ENCODE data around the gene ASPSCR1.

ASPSCR1 gene

DNA sequence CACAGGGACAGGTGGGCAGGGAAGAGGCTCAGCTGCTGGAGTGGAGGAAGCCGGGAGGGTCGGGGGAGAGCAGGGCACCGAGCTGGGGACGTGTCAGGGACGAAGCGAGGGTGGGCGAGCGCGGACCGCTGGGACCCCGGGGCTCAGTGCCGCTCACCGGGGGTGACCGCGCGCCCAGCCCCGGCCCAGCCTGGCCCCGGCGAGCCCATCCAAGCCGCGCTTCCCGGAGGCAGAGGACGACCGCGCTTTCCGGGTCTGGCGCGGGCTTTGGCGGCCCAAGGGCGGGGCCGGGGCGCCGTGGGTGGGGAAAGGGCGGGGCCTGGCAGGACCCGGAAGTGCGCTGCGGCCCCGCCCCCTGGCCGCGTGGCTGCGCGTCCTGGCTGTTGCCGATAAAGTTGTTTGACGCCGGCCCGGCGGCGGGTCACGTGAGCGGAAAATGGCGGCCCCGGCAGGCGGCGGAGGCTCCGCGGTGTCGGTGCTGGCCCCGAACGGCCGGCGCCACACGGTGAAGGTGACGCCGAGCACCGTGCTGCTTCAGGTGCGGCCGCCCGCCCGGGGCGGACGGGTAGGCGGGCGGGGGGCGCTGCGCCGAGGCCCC lies at the start of gene ASPSCR1:
Gene ASPSCR1 (plus strand): TSS at position 419 of the 598 bp plus-strand sequence. CDS start 18 bp downstream, at position 437.
- DNase-seq = peak; percentile 83 to 97

- DNase-seq = peak; percentile 97 to 99
These were observed 49.5 kb upstream of the ASPSCR1 start, which contains the start of gene MAFG for GRCh38 chr17:81927653-81928543. MAFG (minus strand) TSS chr17:81927735; CDS start chr17:81923185, 4,550 bp downstream.

DNA sequence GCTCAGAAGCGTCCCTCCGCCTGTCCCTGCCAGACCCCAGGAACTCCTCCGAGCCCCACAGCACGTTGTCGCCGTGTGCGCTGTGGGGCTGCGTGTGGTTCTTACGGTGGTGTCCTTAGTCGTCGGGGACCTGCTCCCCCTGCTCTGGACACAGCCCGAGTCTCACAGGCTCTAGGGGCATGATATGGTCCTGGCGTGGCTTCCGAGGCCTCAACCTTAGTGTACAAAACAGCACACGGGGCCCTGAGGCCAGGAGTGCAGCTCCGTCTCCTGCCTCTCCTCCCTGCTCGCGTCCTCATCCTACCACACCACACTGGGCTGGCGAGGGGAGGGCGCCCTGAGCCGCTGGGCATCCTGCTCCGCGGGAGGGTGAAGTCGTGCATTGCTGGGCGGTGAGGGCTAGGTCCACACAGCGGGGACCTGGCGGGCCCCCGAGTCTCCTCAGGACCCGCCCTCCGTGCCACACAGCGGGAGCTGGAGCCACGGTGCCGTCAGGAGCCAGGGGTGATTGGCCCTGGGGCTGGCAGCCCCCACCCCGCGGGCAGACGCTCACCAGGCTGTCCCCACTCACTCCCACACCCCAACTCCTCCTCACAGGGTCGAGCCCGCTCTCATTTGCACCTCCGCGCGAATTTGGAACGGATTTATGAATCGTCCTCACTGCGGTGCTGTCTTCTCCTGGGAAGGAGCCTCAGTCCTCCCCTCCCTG lies 48.7 kb upstream of the ASPSCR1 start:
- DNase-seq = no peak

DNA sequence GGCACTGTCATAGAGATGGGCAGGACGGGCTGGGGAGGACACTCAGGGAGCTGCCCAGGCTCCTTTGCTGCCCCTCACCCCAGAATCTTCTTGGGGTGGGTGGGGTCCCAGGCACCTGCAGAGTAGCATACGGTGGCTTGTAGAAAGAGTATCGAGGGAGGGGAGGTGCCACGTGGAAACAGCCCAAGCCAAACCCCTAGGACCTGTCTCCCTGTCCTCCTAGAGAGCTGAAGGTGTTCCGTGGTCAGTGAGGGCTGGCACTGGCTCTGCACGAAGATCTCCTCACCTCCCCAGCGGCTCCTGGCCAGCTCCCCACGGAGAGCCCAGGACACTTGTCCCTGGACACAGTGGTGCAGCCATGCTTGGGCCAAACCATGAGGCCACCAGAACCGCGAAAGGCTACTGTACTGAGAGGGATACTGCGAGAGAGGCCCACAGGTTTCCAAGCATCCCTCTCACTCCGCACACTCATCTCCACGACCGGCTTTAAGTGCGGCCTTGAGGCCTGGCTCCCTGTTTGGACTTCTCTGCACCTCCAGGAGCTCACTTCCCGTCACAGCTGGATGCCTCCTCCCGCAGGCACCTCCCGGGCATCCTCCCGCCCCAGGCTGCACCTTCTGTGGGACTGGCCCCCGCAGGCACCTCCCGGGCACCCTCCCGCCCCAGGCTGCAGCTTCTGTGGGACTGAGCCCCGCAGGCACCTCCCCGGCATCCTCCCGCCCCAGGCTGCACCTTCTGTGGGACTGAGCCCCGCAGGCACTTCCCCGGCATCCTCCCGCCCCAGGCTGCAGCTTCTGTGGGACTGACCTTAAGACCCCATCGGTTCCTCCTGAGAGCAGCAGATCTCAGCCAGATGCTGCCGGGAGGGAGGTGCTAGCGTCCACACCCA lies 47.9 kb upstream of the ASPSCR1 start:
- DNase-seq = no peak

DNA sequence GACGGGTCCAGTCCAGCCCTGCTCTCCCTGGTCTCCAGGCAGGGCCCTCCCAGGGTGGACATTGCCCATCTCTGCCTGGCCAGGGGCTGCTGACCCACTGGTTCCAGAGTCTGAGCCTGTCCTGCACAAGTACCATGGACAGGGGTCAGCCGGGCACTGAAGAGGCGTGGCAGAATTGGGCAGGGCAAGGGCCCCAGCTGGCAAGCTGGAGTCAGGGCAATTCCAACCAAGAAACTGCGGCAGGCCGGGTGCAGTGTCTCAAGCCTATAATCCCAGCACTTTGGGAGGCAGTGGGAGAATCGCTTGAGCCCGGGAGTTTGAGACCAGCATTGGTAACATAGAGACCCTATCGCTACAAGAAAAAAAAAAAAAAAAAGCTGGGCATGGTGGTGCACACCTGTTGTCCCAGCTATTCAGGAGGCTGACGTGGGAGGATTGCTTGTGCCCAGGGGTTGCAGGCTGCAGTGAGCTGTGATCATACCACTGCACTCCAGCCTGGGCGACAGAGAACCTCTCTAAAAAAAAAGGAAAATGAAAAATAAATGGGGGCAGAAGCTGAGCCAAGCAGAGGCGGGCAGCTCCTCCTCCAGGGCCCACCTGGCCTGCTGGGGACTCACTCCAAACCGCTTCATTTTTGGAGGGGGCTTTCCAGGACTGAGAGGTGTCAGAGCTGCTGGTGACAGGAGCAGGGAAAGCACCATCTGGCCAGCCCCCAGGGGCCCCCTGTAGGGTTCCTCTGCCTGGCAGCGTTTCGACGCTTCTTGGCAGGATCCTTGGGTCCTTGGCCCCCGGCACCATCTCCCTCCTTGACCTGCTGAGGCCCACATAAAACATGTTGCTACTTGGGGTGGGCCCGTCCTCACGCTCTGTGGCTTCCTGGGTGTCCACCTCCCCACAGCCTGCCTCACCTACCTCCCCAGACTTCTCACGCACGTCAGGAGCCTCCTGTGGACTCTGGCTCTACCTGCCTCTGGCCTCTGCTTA lies 47.0 kb upstream of the ASPSCR1 start:
- peak in 1 of 2 experiments; percentile 80 for DNase-seq

GRCh38 chr17:81931189-81931556 lies 46.3 kb upstream of the ASPSCR1 start:
- DNase-seq = no peak

DNA sequence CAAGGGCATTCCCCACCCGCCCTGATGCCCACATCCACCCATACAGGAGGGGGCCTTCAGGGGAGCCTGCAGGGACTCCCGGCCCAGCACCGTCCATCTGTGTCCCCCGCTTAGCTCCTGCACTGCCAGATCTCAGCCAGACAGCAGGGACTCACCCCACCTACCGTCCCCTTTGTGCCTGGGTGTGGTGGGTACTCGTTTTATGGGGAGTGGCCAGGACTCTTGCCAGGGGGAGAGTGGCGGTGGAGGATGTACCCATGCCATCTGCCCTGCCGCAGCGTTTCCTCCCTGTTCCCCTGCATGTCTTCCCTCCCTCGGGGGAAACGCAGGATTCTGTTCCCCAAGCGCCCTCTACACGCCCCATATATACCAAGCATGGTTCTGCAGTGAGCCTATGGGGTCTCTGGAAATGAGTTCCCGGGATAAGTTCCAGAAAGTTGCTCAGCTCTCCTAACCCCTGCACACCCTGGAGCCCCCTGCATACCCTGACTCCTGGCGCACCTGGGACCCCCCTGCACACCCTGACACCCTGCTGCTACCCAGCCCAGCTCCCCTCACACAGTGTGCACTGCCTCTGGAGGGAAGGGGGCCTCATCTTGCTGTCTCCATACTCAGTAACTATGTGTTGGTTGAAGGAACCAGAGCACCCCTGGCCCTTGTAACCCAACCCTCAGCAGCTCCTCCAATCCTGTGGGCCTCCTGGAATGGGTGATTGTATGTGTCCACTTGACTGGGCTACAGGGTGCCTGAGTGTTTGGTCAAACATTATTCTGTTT lies 45.7 kb upstream of the ASPSCR1 start:
- peak in 1 of 2 experiments; percentile 63 for DNase-seq

DNA sequence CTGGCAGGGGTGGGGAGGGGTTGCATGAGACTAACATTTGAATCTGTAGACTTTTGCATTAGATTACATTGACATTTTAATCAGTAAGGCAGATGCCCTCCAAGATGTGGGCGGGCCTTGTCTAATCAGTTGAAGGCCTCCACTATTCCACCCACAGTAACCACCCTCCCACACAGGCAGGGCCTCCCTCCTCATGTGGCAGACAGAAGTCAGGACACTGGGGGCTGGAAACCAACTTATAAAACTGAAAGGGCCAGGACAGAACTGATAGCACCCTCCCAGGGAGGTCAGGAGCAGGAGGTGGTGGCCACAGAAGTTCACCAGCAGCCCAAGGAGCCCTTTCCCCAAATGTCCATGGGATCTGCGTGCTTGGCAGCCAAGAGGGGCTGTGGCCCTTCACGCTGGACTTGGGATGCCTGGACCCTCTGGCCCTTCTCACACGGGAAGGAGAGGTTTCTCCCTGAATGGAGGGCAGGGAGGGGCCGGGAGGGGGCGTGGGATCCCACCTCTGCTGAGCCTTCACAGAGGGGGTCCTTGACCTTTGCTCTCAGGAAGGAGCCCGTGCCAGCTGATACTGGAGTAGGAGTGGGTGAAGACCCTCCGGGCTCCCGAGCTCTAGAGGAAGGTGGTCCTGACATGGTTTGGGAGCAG lies 45.0 kb upstream of the ASPSCR1 start:
- DNase-seq = no peak

GRCh38 chr17:81933178-81933699 lies 44.2 kb upstream of the ASPSCR1 start:
- no peak for DNase-seq

DNA sequence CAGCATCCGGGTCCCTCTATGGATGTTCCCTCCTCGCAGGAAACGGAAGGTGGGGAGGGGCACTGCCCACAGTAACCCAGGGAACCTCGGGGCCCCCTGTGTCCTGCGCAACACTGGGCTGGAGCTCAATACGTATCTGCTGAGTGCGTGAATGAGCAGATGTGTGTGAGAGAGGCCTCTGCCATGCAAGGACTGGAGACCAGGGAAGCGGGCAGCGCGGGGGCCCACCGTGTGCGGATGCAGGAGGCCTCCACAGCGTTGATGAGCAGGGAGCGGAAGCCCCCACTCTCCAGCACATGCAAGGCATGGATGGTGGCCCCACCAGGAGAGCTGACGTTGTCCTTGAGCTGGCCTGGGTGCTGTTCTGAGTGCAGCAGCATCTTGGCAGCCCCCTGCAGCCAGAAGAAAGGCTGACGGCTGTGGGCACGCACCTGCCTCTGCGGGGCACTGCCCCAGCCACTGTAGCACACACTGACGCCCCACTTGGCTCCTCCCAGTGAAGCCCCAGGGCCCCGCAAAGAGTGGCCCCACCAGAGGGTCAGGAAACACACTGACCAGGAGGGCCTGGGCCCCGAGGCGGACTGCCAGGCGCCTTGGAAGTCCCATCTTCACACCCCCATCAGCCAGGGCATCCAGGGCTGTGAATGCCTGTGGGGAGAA lies 43.2 kb upstream of the ASPSCR1 start:
- no peak for DNase-seq

DNA sequence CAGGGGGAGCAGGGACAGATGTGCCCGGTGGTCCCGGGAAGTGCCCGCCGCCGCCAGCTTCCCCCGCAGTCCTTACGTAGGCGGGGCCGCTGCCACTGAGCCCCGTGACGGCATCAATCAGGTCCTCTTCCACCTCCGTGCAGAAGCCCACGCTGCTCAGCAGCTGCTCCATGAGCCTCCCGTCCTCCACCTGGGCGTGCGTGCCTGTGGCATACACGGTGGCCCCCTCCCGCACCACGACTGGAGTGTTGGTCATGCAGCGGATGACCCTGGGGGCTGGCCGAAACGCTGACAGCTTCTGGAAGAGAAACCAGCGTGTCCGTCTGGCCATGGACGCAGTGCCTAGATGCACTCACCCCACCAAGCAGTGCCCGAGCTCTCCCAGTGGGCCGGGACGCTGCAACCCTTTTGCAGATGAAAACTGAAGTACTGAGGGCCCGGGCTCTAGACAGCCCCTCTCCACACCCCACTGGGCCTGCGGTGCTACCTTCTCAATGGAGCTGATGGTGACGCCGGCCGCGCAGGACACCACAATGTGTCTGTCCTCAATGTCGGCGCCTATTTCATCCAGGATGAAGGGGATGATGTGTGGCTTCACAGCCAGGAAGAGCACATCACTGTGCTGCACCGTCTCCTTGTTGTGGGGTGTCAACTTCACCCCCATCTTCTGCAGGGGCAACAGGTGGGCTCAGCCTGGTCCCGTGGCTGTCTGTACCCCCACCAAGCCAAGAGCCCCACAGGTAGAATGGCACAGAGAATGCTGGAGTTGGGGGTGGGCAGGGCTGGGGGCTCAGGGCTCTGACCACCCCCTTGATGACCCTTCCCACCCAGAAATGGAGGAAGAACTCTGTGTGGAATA lies 42.4 kb upstream of the ASPSCR1 start:
- no peak for DNase-seq

DNA sequence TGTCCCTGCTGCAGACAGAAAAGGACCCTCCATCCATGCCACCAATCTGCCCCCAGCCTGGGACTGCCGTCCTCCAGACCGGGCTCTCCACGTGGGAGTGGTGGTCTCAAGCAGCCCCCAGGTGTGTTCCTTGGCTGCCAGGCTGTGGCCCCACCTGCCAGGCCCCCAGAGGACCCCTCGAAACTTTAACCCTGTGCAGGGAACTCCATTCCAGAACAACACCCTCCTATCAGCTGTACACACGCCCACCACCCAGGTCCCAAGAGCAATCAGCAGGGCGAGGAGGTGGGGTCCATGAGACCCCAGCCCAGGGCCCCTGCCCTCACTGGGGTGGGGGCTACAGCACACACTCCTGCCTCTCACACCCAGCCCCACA lies 41.7 kb upstream of the ASPSCR1 start:
- DNase-seq = no peak

GRCh38 chr17:81939218-81939617 lies 38.2 kb upstream of the ASPSCR1 start:
- no peak for DNase-seq

DNA sequence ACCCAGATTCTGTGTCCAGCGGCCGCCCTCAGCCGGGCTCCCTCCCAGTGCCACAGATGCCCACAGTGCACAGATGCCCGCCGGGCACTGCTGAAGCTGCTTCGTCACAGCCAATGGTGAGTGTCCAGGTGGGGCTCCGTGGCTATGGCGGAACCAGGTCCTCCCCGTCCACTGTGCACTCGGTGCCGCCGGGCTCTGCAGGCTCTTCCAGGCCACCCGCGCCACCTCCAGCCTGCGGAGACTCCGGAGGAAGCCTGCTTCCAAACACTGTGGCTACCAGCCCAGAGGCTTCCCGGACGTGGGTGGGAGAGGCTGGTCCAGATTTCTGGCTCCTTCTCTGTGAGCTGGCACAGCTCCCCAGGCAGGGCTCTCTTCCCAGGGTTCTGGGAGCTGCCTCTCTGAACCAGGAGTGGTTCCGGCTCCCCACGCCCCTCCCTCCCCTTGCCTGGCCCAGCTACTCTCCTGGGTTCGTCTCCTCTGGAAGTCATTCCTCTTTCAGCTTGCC lies 37.5 kb upstream of the ASPSCR1 start:
- DNase-seq = no peak

DNA sequence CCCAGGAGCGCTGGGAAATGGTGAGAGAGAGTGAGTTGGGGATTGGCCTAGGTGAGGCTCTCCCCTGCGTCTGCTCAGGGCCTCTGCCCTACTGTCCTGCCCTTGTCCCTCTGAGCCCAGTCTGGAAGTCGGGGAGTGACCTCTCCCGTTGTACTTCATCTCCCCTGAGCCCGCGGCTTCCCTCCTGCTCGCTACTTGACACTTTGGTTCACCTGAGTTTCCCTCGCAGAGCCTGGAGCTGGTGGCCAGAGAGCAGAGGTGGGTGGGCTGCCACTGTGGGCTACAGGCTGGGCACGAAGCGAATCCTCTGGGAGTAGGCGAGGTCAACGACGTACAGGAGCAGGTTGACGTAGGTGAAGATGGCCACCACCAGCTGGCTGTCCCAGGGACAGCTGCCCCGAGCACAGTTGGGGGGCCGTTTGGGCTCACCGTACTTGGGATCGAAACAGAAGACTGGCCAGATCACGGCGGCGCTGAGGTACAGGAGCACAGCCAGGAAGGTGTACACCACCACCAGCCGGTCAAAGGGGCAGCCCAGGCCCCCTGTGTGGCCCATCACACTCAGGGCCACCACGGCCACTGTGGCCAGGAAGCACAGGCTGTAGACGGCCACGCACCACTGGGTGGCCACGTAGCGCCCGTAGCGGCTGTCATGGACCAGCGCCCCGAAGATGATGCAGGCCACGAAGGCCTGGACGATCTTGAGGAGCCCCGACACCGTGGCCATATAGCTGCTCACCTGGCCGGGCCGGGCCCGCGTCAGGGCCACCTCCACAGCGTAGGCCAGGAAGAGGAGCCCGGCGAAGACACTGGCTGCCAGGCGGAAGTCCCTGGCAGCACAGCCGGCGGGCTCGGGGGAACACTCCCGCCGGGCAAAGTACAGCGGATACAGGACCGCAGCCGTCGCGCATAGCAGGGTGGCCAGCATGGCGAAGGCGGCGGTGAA lies 36.6 kb upstream of the ASPSCR1 start:
- no peak for DNase-seq

DNA sequence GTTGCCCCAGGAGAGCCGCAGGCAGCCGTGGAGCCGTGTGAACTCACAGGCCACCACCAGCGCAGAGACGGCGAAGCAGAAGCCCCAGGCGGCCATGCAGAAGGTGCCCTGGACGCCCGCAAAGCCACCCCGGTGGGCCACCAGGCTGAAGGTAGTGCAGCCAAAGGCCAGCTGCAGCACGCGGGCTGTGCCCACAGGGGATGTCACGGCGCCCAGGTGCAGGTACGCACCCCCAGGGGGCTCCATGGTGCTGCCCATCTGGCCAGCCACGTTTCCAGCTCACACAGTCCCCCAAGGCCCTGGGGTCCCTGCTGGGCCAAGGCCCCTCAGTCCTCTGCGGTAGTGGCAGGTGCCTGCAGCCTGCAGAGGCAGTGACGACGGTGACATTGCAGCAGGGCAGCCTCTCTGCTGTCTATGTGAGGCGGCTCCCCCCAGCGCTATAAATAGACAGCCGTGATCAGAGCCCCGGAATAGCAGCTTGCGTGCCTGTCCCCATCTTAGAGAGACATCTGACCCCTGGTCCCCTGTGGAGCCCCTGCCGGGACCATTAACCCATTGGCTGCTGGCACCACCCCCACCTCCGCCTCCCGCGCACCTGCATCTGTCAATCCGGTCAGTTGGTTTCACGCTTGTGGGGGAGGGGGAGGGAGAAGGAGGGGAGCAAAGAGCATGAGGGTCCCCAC lies 35.8 kb upstream of the ASPSCR1 start:
- no peak for DNase-seq
